Diencephalon (tissue), 1 donor: ENCODE measurements around the gene MCL1. TPM values are rescaled to one million over a fixed set of nuclear protein-coding genes. Genes with fewer than 3 reads are reported as not detected.

ENCODE experiments used
- small RNA-seq: library from RNA; depleted of rRNA; stranded (forward); fragments of <200 nt; gene quantifications from one replicate; pipeline ENCODE3, GENCODE V24; 2014
- total RNA-seq: library from RNA; depleted of rRNA; stranded (reverse); fragments of >200 nt; gene quantifications from one replicate; pipeline ENCODE4 v1.2.3, GENCODE V29; 2014

Gene MCL1
- 103 TPM for total RNA-seq

GRCh38 chr1:150579110-150579944, at the start of gene MCL1:
TSS of gene MCL1 (minus strand) at chr1:150579610. CDS start at chr1:150579530, 80 bp downstream.

GRCh38 chr1:150548632-150549495, 30.5 kb downstream of the MCL1 start, which contains the start of gene ADAMTSL4:
TSS of gene ADAMTSL4 (plus strand) at chr1:150549408. CDS start at chr1:150552289, 2,881 bp downstream.

Small RNA genes within 50 kb of the gene (small RNA-seq; reads per million reads assigned to genes)
- gene MIR4257 (not detected), gene RF00015 (not detected), gene RF00561 (not detected), gene RN7SL473P (not detected), gene RN7SL600P (not detected)

Other genes with a start within 250 kb of the MCL1 start
- 18.9 TPM for gene RPRD2, start 215.5 kb downstream of the MCL1 start, total RNA-seq
- 33.7 TPM for gene TARS2, start 92.2 kb downstream of the MCL1 start, total RNA-seq
- 1.6 TPM for gene ECM1, start 71.5 kb downstream of the MCL1 start, total RNA-seq
- gene FALEC, start 63.9 kb downstream of the MCL1 start, total RNA-seq: 0.92 TPM
- 0.23 TPM for gene ADAMTSL4, start 30.2 kb downstream of the MCL1 start, total RNA-seq
- 127 TPM for gene ENSA, start 50.0 kb upstream of the MCL1 start, total RNA-seq
- gene GOLPH3L, start 117.5 kb upstream of the MCL1 start, total RNA-seq: 10.8 TPM
- 1.4 TPM for gene HORMAD1, start 141.3 kb upstream of the MCL1 start, total RNA-seq
- gene CTSS, start 186.2 kb upstream of the MCL1 start, total RNA-seq: 19.8 TPM
- gene CTSK, start 228.7 kb upstream of the MCL1 start, total RNA-seq: 5.3 TPM